ENCODE measurements around the gene HTR3C.

- TF ChIP-seq POLR2A (IDR thresholded peaks at IDR 0.05), result no peak
- TF ChIP-seq CTCF (IDR thresholded peaks at IDR 0.05), result no peak
- TF ChIP-seq POLR2AphosphoS5 (IDR thresholded peaks at IDR 0.05), result no peak
- no peak for TF ChIP-seq EP300 (IDR thresholded peaks at IDR 0.05; ENCODE audit: low read depth)
Observed at GRCh38 chr3:184075901-184076300, 23.1 kb downstream of the HTR3C start.

Data from transverse colon (tissue), 4 donors.